Measurements from ENCODE around the gene UPF2. TPM values are rescaled to one million over a fixed set of nuclear protein-coding genes. Genes with fewer than 3 reads are reported as not detected.

UPF2 gene
- total and polyA plus RNA-seq, 2 of the 4 experiments (the other 2 are of a cell fraction), result 9.2 to 14.3 TPM

DNA sequence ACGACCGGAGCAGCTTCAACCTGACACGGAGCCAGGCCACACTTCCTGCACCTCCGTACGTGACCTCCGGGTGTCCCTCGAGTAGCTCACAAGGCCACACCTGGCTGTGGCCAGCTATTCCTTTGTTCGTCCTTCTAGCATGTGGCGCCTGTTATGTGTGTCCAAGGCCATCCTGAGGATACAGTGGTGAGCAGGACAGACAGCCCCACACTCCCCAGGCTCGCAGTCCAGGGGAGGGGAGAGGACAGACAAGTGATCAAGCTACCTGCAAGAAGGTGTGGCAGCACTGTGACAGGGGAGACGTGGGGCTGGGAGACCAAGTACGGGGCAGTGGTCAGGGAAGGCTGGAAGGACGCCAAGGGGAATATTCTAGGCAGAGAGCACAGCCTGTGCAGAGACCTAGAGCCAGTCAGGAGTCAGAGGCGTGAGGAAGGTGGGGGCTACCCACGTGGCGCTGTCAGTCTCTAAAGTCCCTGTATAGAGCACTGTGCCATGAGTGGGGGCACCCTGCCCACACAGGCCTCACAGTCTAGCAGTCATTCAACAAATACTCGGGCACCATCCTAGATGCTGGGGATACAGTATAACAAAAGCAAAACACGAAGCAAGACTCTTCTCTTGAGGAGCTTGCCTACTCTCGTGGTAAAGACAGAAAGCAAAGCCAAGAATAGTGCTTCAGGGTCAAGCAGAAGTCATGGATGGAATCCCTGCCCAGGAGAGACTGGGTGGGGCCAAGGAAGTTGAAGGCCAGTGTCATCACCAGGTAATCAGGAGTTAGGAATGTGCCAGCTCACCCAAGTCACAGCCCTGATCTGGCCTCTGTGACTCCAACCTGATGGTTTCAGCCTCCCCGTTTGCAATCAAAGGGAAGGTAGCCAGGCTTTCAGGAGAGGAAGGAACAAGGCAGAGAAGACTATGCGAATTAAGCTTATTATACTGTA lies 160.9 kb downstream of the UPF2 start (continued):
- TF ChIP-seq CHD1 (IDR thresholded peaks at IDR 0.05; ENCODE audit: low read depth, low read length) (no peak), BHLHE40 (IDR thresholded peaks at IDR 0.05; ENCODE audit: low read depth, low read length) (no peak)

DNA sequence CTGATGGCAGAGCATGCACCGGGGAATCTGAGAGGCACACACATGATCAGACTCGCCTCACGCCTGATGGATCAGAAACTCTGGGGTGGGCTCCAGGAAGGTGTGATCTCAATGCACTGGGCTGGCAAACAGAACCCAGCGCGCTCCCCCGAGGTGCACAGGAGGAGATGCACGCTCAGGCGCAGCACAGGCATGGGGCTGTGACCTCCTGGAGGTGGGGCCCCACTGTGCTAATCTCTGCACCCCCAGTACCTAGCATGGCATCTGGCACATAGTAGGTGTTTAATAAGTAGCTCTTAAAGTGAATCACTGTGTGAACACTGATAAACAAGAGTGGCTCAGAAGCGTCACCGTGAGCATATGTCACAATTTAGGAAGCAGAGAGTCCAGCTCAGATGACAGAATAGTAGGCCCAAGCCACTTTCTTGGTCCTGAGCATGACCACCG lies 161.6 kb downstream of the UPF2 start:
- DNase-seq (no peak), ATAC-seq (ENCODE audit: low read depth) (no peak)
- POLR2A ChIA-PET (ENCODE audit: unreplicated experiment), result no interaction called here
- in situ Hi-C loops (cut with MboI; ENCODE audit: low sequenced_read_pairs), result no loop called here
- H3K27ac ChIP-seq (ENCODE audit: insufficient read depth, low read length), result no peak overlapping the region
- H4K5ac ChIP-seq (ENCODE audit: low read depth, low read length), result no peak overlapping the region
- H4K20me1 ChIP-seq (ENCODE audit: insufficient read depth, low read length), result no peaks in the 10 kb centered on the region
- peak overlapping the region; percentile 21; the same call in 1 of the 2 replicates for H2BK120ac ChIP-seq (ENCODE audit: low read depth, low read length)
- no peaks in the 10 kb centered on the region for H3K9me3 ChIP-seq (ENCODE audit: control insufficient read depth, insufficient read depth, low read length)
- H3K27me3 ChIP-seq (ENCODE audit: control insufficient read depth, insufficient read depth, low read length), result no peaks in the 10 kb centered on the region
- no peak overlapping the region for H3K4me3 ChIP-seq (ENCODE audit: insufficient read depth, low read depth, low read length)
- no peaks in the 10 kb centered on the region for H3K79me1 ChIP-seq (ENCODE audit: low read depth in 1 of 2, low read length in 2 of 2)
- no peak overlapping the region for H3K18ac ChIP-seq (ENCODE audit: low read depth, low read length)
- H2BK5ac ChIP-seq (ENCODE audit: low read depth, low read length, poor library complexity, severe bottlenecking), result no peak overlapping the region
- 0 out of 2 replicates have a peak overlapping the region, but pooled peaks have one; percentile 25 for H2BK20ac ChIP-seq (ENCODE audit: low read depth, low read length)
- no peaks in the 10 kb centered on the region for H3K36me3 ChIP-seq (ENCODE audit: control insufficient read depth, insufficient read depth, low read length)
- BruUV-seq (replicated peaks), result no TSS peak
- H4K8ac ChIP-seq (ENCODE audit: low read depth in 2 of 2, low read length in 2 of 2), result no peak overlapping the region
- intact Hi-C loops (cut with micrococcal nuclease), result no loop called here
- H4K91ac ChIP-seq (ENCODE audit: insufficient read depth, low read depth, low read length), result no peak overlapping the region
- WGBS, 2 experiments (ENCODE audit: extremely low coverage in 2 of 2, insufficient read length in 1 of 2), result 76% methylated on average over 4 of the region's 11 CpGs; no CpG with 5 or more reads in 1 of the 2 experiments
- no peak overlapping the region for H3K9ac ChIP-seq (ENCODE audit: low read depth, low read length)
- peaks cover 19% of the 10 kb centered on the region for H3K9me1 ChIP-seq (ENCODE audit: insufficient read depth, low read length)
- no peak overlapping the region for H3K56ac ChIP-seq (ENCODE audit: extremely low read depth, insufficient read depth, low read length)
- H2AFZ ChIP-seq (replicated peaks; ENCODE audit: low read length, poor library complexity), result peak overlapping the region; percentile 58
- dilution Hi-C loops (cut with HindIII; ENCODE audit: low sequenced_read_pairs, unreplicated experiment), result no loop called here
- no peak overlapping the region for H2BK15ac ChIP-seq (ENCODE audit: low read depth, low read length)
- H3K4ac ChIP-seq (ENCODE audit: low read depth, low read length), result no peak overlapping the region
- peaks cover 8% of the 10 kb centered on the region for H3K4me1 ChIP-seq (ENCODE audit: control insufficient read depth, insufficient read depth, low read length)
- H3K14ac ChIP-seq (replicated peaks; ENCODE audit: low read depth, low read length), result peak overlapping the region; percentile 47
- CTCF ChIA-PET, result no interaction called here
- H2AK9ac ChIP-seq (replicated peaks; ENCODE audit: low read depth, low read length, poor library complexity), result no peak overlapping the region
- peak overlapping the region; percentile 65; the same call in 1 of the 2 replicates for H2AK5ac ChIP-seq (ENCODE audit: low read depth, low read length)
- no peak overlapping the region for H3K4me2 ChIP-seq (ENCODE audit: low read depth, low read length)
- no peak overlapping the region for H3K23ac ChIP-seq (ENCODE audit: low read depth, low read length)
- no peak for TF ChIP-seq BHLHE40 (IDR thresholded peaks at IDR 0.05; ENCODE audit: low read depth, low read length)
- TF ChIP-seq, protein P1, sequence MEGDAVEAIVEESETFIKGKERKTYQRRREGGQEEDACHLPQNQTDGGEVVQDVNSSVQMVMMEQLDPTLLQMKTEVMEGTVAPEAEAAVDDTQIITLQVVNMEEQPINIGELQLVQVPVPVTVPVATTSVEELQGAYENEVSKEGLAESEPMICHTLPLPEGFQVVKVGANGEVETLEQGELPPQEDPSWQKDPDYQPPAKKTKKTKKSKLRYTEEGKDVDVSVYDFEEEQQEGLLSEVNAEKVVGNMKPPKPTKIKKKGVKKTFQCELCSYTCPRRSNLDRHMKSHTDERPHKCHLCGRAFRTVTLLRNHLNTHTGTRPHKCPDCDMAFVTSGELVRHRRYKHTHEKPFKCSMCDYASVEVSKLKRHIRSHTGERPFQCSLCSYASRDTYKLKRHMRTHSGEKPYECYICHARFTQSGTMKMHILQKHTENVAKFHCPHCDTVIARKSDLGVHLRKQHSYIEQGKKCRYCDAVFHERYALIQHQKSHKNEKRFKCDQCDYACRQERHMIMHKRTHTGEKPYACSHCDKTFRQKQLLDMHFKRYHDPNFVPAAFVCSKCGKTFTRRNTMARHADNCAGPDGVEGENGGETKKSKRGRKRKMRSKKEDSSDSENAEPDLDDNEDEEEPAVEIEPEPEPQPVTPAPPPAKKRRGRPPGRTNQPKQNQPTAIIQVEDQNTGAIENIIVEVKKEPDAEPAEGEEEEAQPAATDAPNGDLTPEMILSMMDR (conservative IDR thresholded peaks at IDR 0.05; ENCODE audit: low read depth, low read length), result no peak
- no peak for TF ChIP-seq RAD21 (IDR thresholded peaks at IDR 0.05; ENCODE audit: low read length)
- TF ChIP-seq NFE2L2 (IDR thresholded peaks at IDR 0.05; ENCODE audit: low read depth, low read length), result no peak
- TF ChIP-seq MAZ (IDR thresholded peaks at IDR 0.05; ENCODE audit: borderline replicate concordance, low read depth, low read length), result no peak
- no peak for TF ChIP-seq MXI1 (IDR thresholded peaks at IDR 0.05; ENCODE audit: borderline replicate concordance, low read depth, low read length)
- no peak for TF ChIP-seq SMC3 (IDR thresholded peaks at IDR 0.05; ENCODE audit: low read depth, low read length)
- no peak for TF ChIP-seq RFX5 (IDR thresholded peaks at IDR 0.05; ENCODE audit: low read depth, low read length)
- no peak for TF ChIP-seq MAFK (IDR thresholded peaks at IDR 0.05; ENCODE audit: low read depth, low read length)
- no peak for TF ChIP-seq RCOR1 (IDR thresholded peaks at IDR 0.05; ENCODE audit: insufficient replicate concordance, low read length)
- no peak for TF ChIP-seq FOS (IDR thresholded peaks at IDR 0.05; ENCODE audit: low read depth, low read length)
- TF ChIP-seq CHD1 (IDR thresholded peaks at IDR 0.05; ENCODE audit: low read depth, low read length), result no peak
- TF ChIP-seq, protein P2, sequence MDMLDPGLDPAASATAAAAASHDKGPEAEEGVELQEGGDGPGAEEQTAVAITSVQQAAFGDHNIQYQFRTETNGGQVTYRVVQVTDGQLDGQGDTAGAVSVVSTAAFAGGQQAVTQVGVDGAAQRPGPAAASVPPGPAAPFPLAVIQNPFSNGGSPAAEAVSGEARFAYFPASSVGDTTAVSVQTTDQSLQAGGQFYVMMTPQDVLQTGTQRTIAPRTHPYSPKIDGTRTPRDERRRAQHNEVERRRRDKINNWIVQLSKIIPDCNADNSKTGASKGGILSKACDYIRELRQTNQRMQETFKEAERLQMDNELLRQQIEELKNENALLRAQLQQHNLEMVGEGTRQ (IDR thresholded peaks at IDR 0.05; ENCODE audit: low read depth, low read length), result no peak
